ENCODE results near the gene SBSN. TPM values are rescaled to one million over a fixed set of nuclear protein-coding genes. Genes with fewer than 3 reads are reported as not detected.

SBSN gene
- total RNA-seq, 1 experiment from 2014 or later = 0.39 TPM

DNA sequence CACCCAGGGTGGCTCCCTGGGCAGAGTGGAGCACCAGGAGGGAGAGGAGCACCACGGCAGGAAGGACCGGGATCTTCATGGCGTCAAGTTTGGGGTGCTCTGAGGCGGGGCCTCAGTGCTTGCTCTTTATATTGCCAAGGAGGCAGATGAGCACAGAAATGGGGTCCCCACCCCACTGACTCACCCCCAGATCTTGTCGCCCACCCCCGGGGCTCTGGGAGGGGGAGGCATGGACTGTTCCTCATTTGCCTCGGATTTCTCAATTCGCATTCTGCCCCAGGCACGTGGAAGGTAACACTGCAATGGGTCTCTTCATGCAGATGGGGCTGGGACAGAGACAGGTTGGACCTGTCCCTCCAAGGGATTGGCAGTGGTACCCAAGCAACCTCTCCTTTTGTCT lies 37.7 kb downstream of the SBSN start, which contains the start of gene KRTDAP:
Gene KRTDAP, minus strand, starts transcription at position 101 of the 400 bp plus-strand sequence. Its CDS starts 22 bp downstream, at position 79.
- ATAC-seq = no peak
- no peak for DNase-seq (ENCODE audit: low read depth, low spot score)
- peaks cover 22% of the 10 kb centered on the region for H3K27me3 ChIP-seq (ENCODE audit: control insufficient read depth, insufficient read depth, low read length)
- in situ Hi-C loops (cut with HindIII; ENCODE audit: low pct_unique_long_range_greater_than_20kb, low sequenced_read_pairs) = no loop called here
- POLR2A ChIA-PET = no interaction called here
- no peak within 1 kb of the TSS for H3K27ac ChIP-seq (ENCODE audit: low read length)
- no peak within 1 kb of the TSS for H3K4me3 ChIP-seq (ENCODE audit: low read depth in 2 of 2, low read length in 2 of 2)
- BruUV-seq (replicated peaks) = no TSS peak
- no peaks in the 10 kb centered on the region for H3K36me3 ChIP-seq (ENCODE audit: control insufficient read depth, insufficient read depth, low read length)
- H3K4me1 ChIP-seq (ENCODE audit: control insufficient read depth, insufficient read depth, low read length) = no peaks in the 10 kb centered on the region
- intact Hi-C loops (cut with micrococcal nuclease; ENCODE audit: unreplicated experiment) = loop anchor here (10.0 kb wide), 1 partner anchor 136 kb away; the partner anchor contains the start of gene FFAR3
- TF ChIP-seq CTCF (IDR thresholded peaks at IDR 0.05) (no peak), TCF7L2 (IDR thresholded peaks at IDR 0.05; ENCODE audit: low read depth, low read length) (no peak), POLR2AphosphoS5 (IDR thresholded peaks at IDR 0.05; ENCODE audit: low read depth, low read length) (no peak), SIN3A (IDR thresholded peaks at IDR 0.05; ENCODE audit: borderline replicate concordance, insufficient read depth, low read depth, low read length) (no peak)
- TF ChIP-seq, protein P1, sequence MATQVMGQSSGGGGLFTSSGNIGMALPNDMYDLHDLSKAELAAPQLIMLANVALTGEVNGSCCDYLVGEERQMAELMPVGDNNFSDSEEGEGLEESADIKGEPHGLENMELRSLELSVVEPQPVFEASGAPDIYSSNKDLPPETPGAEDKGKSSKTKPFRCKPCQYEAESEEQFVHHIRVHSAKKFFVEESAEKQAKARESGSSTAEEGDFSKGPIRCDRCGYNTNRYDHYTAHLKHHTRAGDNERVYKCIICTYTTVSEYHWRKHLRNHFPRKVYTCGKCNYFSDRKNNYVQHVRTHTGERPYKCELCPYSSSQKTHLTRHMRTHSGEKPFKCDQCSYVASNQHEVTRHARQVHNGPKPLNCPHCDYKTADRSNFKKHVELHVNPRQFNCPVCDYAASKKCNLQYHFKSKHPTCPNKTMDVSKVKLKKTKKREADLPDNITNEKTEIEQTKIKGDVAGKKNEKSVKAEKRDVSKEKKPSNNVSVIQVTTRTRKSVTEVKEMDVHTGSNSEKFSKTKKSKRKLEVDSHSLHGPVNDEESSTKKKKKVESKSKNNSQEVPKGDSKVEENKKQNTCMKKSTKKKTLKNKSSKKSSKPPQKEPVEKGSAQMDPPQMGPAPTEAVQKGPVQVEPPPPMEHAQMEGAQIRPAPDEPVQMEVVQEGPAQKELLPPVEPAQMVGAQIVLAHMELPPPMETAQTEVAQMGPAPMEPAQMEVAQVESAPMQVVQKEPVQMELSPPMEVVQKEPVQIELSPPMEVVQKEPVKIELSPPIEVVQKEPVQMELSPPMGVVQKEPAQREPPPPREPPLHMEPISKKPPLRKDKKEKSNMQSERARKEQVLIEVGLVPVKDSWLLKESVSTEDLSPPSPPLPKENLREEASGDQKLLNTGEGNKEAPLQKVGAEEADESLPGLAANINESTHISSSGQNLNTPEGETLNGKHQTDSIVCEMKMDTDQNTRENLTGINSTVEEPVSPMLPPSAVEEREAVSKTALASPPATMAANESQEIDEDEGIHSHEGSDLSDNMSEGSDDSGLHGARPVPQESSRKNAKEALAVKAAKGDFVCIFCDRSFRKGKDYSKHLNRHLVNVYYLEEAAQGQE (IDR thresholded peaks at IDR 0.05; ENCODE audit: insufficient read depth in 1 of 2, low read depth in 2 of 2, low read length in 1 of 2) = no peak
- H3K9me3 ChIP-seq (ENCODE audit: control insufficient read depth, insufficient read depth, low read depth, low read length) = no peaks in the 10 kb centered on the region
- CTCF ChIA-PET = interaction anchor here (0.7 kb wide), 1 partner anchor 155 kb away, joined by 3 read pairs; no protein-coding TSS in a partner anchor

GRCh38 chr19:35488677-35489076 lies 39.4 kb downstream of the SBSN start:
- intact Hi-C loops (cut with micrococcal nuclease; ENCODE audit: unreplicated experiment) (no loop called here), in situ Hi-C loops (cut with HindIII; ENCODE audit: low pct_unique_long_range_greater_than_20kb, low sequenced_read_pairs) (no loop called here)
- H3K27ac ChIP-seq (ENCODE audit: low read length) = no peak overlapping the region
- POLR2A ChIA-PET = no interaction called here
- no peak for TF ChIP-seq POLR2AphosphoS5 (IDR thresholded peaks at IDR 0.05; ENCODE audit: low read depth, low read length)
- TF ChIP-seq CTCF (IDR thresholded peaks at IDR 0.05) = no peak
- TF ChIP-seq, protein P1 (IDR thresholded peaks at IDR 0.05; ENCODE audit: insufficient read depth in 1 of 2, low read depth in 2 of 2, low read length in 1 of 2) = no peak
- TF ChIP-seq TCF7L2 (IDR thresholded peaks at IDR 0.05; ENCODE audit: low read depth, low read length) = no peak
- no peak for TF ChIP-seq SIN3A (IDR thresholded peaks at IDR 0.05; ENCODE audit: borderline replicate concordance, insufficient read depth, low read depth, low read length)
- no peak overlapping the region for H3K4me3 ChIP-seq (ENCODE audit: low read depth in 2 of 2, low read length in 2 of 2)
- DNase-seq (ENCODE audit: low read depth, low spot score) (no peak), ATAC-seq (no peak)
- H3K4me1 ChIP-seq (ENCODE audit: control insufficient read depth, insufficient read depth, low read length) = no peaks in the 10 kb centered on the region
- peaks cover 22% of the 10 kb centered on the region for H3K27me3 ChIP-seq (ENCODE audit: control insufficient read depth, insufficient read depth, low read length)
- CTCF ChIA-PET = no interaction called here
- BruUV-seq (replicated peaks) = no TSS peak
- no peaks in the 10 kb centered on the region for H3K9me3 ChIP-seq (ENCODE audit: control insufficient read depth, insufficient read depth, low read depth, low read length)
- H3K36me3 ChIP-seq (ENCODE audit: control insufficient read depth, insufficient read depth, low read length) = no peaks in the 10 kb centered on the region

All from Panc1 (cell line).